WI38 (cell line): ENCODE data around the gene ARHGEF17.

ENCODE experiments used
- H3K4me3 ChIP-seq: 2 replicates; pipeline ENCODE4 v1.5.1; 2011; ENCODE audit warnings: low read depth, mild to moderate bottlenecking, control low read depth, low read length
- CTCF ChIP-seq: IDR thresholded peaks from 2 replicates; pipeline ENCODE4 v1.5.1; 2012; ENCODE audit warnings: low read depth, mild to moderate bottlenecking, control low read depth, low read length

The ARHGEF17 gene

GRCh38 chr11:73412308-73412707 lies 104.2 kb downstream of the ARHGEF17 start:
- H3K4me3 ChIP-seq = no peak overlapping the region

GRCh38 chr11:73413256-73413655 lies 105.2 kb downstream of the ARHGEF17 start:
- TF ChIP-seq CTCF = no peak
- H3K4me3 ChIP-seq = no peak overlapping the region

More at GRCh38 chr11:73412308-73412707, 104.2 kb downstream of the ARHGEF17 start:
- TF ChIP-seq CTCF = no peak

- TF ChIP-seq CTCF = no peak
Observed at GRCh38 chr11:73414977-73415651, 107.0 kb downstream of the ARHGEF17 start.

GRCh38 chr11:73415854-73416615 lies 108.0 kb downstream of the ARHGEF17 start:
- no peak for TF ChIP-seq CTCF
- H3K4me3 ChIP-seq = no peak overlapping the region

More at GRCh38 chr11:73414977-73415651, 107.0 kb downstream of the ARHGEF17 start:
- H3K4me3 ChIP-seq = no peak overlapping the region

GRCh38 chr11:73416786-73417185 lies 108.7 kb downstream of the ARHGEF17 start:
- no peak overlapping the region for H3K4me3 ChIP-seq
- no peak for TF ChIP-seq CTCF
